ENCODE measurements around the gene CCDC6.

- TF ChIP-seq, protein P1, sequence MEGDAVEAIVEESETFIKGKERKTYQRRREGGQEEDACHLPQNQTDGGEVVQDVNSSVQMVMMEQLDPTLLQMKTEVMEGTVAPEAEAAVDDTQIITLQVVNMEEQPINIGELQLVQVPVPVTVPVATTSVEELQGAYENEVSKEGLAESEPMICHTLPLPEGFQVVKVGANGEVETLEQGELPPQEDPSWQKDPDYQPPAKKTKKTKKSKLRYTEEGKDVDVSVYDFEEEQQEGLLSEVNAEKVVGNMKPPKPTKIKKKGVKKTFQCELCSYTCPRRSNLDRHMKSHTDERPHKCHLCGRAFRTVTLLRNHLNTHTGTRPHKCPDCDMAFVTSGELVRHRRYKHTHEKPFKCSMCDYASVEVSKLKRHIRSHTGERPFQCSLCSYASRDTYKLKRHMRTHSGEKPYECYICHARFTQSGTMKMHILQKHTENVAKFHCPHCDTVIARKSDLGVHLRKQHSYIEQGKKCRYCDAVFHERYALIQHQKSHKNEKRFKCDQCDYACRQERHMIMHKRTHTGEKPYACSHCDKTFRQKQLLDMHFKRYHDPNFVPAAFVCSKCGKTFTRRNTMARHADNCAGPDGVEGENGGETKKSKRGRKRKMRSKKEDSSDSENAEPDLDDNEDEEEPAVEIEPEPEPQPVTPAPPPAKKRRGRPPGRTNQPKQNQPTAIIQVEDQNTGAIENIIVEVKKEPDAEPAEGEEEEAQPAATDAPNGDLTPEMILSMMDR (conservative IDR thresholded peaks at IDR 0.05; ENCODE audit: low read length): no peak
- TF ChIP-seq EZH2phosphoT487 (IDR thresholded peaks at IDR 0.05; ENCODE audit: borderline replicate concordance, low read depth, low read length): no peak
Measured at GRCh38 chr10:59793919-59794318, 112.4 kb downstream of the CCDC6 start.

Data from OCI-LY7 (cell line).